AG10803 (cell line): ENCODE measurements around the gene FMO5.

ENCODE experiments used
- DNase-seq: peaks from one replicate; pipeline ENCODE4 v3.0.0; 2010; ENCODE audit warnings: low read depth
- H3K4me3 ChIP-seq: 2 replicates; pipeline ENCODE4 v1.5.1; 2011; ENCODE audit warnings: mild to moderate bottlenecking, low read length, control low read depth
- CTCF ChIP-seq: conservative IDR thresholded peaks from 2 replicates; pipeline ENCODE4 v1.5.1; 2011; ENCODE audit warnings: mild to moderate bottlenecking, low read length, control low read depth, inconsistent platforms

The FMO5 gene

GRCh38 chr1:147213271-147213670 lies 11.9 kb downstream of the FMO5 start:
- TF ChIP-seq CTCF: no peak

GRCh38 chr1:147211577-147211976 lies 13.6 kb downstream of the FMO5 start:
- H3K4me3 ChIP-seq: no peak overlapping the region
- no peak for TF ChIP-seq CTCF
- no peak for DNase-seq

More at GRCh38 chr1:147213271-147213670, 11.9 kb downstream of the FMO5 start:
- no peak overlapping the region for H3K4me3 ChIP-seq
- DNase-seq: no peak

- no peak for DNase-seq
- no peak for TF ChIP-seq CTCF
- no peak overlapping the region for H3K4me3 ChIP-seq
These were observed 14.2 kb downstream of the FMO5 start for GRCh38 chr1:147210987-147211386.

GRCh38 chr1:147209825-147210821 lies 15.0 kb downstream of the FMO5 start:
- no peak for TF ChIP-seq CTCF
- no peak overlapping the region for H3K4me3 ChIP-seq
- DNase-seq: no peak

GRCh38 chr1:147208619-147209018 lies 16.5 kb downstream of the FMO5 start:
- no peak overlapping the region for H3K4me3 ChIP-seq
- DNase-seq: no peak
- no peak for TF ChIP-seq CTCF

- no peak overlapping the region for H3K4me3 ChIP-seq
- TF ChIP-seq CTCF: no peak
- DNase-seq: no peak
These were observed 17.9 kb downstream of the FMO5 start for GRCh38 chr1:147207192-147207591.

GRCh38 chr1:147204080-147204479 lies 21.1 kb downstream of the FMO5 start:
- no peak overlapping the region for H3K4me3 ChIP-seq
- TF ChIP-seq CTCF: no peak
- no peak for DNase-seq
